ENCODE data around the gene RBMS3.

RBMS3 gene

GRCh38 chr3:29731050-29731449 lies 450.2 kb downstream of the RBMS3 start:
- no peak for DNase-seq (ENCODE audit: low read depth)

- DNase-seq (ENCODE audit: low read depth) = no peak
Observed at GRCh38 chr3:29741231-29741630, 460.4 kb downstream of the RBMS3 start.

- no peak for DNase-seq (ENCODE audit: low read depth)
Observed at GRCh38 chr3:29745232-29745870, 464.5 kb downstream of the RBMS3 start.

- DNase-seq (ENCODE audit: low read depth) = peak; percentile 22
Observed at GRCh38 chr3:29746163-29746760, 465.4 kb downstream of the RBMS3 start.

- DNase-seq (ENCODE audit: low read depth) = no peak
Observed at GRCh38 chr3:29747991-29748390, 467.1 kb downstream of the RBMS3 start.

GRCh38 chr3:29751647-29752314 lies 470.9 kb downstream of the RBMS3 start:
- DNase-seq (ENCODE audit: low read depth) = no peak

- no peak for DNase-seq (ENCODE audit: low read depth)
Observed at GRCh38 chr3:29754346-29754745, 473.5 kb downstream of the RBMS3 start.

GRCh38 chr3:29755416-29755815 lies 474.5 kb downstream of the RBMS3 start:
- DNase-seq (ENCODE audit: low read depth) = peak; percentile 57

- DNase-seq (ENCODE audit: low read depth) = peak; percentile 82
Observed at GRCh38 chr3:29757054-29757777, 476.3 kb downstream of the RBMS3 start.

GRCh38 chr3:29758108-29758433 lies 477.2 kb downstream of the RBMS3 start:
- DNase-seq (ENCODE audit: low read depth) = no peak

- DNase-seq (ENCODE audit: low read depth) = peak; percentile 94
Observed at GRCh38 chr3:29758434-29759322, 477.8 kb downstream of the RBMS3 start.

GRCh38 chr3:29759411-29760225 lies 478.7 kb downstream of the RBMS3 start:
- peak; percentile 75 for DNase-seq (ENCODE audit: low read depth)

GRCh38 chr3:29760226-29760685 lies 479.4 kb downstream of the RBMS3 start:
- no peak for DNase-seq (ENCODE audit: low read depth)

GRCh38 chr3:29761517-29761916 lies 480.6 kb downstream of the RBMS3 start:
- no peak for DNase-seq (ENCODE audit: low read depth)

- peak; percentile 19 for DNase-seq (ENCODE audit: low read depth)
Observed at GRCh38 chr3:29763115-29763514, 482.2 kb downstream of the RBMS3 start.

- DNase-seq (ENCODE audit: low read depth) = peak; percentile 76
Observed at GRCh38 chr3:29764041-29764440, 483.2 kb downstream of the RBMS3 start.

- peak; percentile 92 for DNase-seq (ENCODE audit: low read depth)
Observed at GRCh38 chr3:29764603-29765254, 483.9 kb downstream of the RBMS3 start.

- no peak for DNase-seq (ENCODE audit: low read depth)
Observed at GRCh38 chr3:29771602-29772001, 490.7 kb downstream of the RBMS3 start.

GRCh38 chr3:29772436-29772835 lies 491.6 kb downstream of the RBMS3 start:
- DNase-seq (ENCODE audit: low read depth) = no peak

- no peak for DNase-seq (ENCODE audit: low read depth)
Observed at GRCh38 chr3:29773481-29773880, 492.6 kb downstream of the RBMS3 start.
